ENCODE results near the gene ZBTB7C.

GRCh38 chr18:48206887-48207286, 202.3 kb downstream of the ZBTB7C start:
- TF ChIP-seq CTCF (IDR thresholded peaks at IDR 0.05) (no peak), EZH2 (IDR thresholded peaks at IDR 0.05) (no peak)
